ENCODE data around the gene MLANA. TPM values are rescaled to one million over a fixed set of nuclear protein-coding genes. Genes with fewer than 3 reads are reported as not detected.

Gene MLANA
- not detected in 5 replicates for total RNA-seq (2022; extraction: Qiagen RNA extraction)

GRCh38 chr9:5890641-5891040 lies at the start of gene MLANA:
TSS of gene MLANA (plus strand) at chr9:5890889. CDS start at chr9:5892475, 1,586 bp downstream.

Other genes starting within 250 kb of the MLANA start
- gene ERMP1, start 57.8 kb upstream of the MLANA start, total RNA-seq (2022; extraction: Qiagen RNA extraction) = 16.4 to 22.1 TPM (median 18.2 TPM) in 5 replicates
- 10.6 to 17.6 TPM (median 14.8 TPM) in 5 replicates for gene RANBP6, start 124.7 kb downstream of the MLANA start, total RNA-seq (2022; extraction: Qiagen RNA extraction)